ENCODE measurements around the gene PRKCA.
"Not testable (repeated sequence)": the region's sequence is repeated elsewhere in the genome, so short reads cannot be mapped to it uniquely, and the experiment has no call there.

The PRKCA gene

DNA sequence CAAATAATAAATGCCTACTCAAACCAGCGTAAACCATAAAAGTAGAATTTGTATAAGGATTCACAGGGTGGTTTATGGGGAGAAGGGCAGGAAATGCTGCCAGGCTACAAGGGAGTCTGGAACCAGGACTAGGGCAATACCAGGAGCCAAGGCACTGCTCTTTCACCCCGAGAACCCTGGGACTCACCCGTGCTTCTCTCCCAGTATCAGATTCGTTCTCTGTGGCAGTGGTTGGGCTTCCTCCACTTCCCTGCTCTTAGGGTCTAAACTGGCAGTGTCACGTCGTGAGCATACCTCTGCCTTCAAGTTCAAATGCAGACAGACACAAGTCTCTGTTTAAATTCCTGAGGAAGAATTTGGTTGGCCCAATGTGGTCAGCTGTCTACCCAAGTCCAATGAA is 49.3 kb downstream of the PRKCA start:
- no peak for DNase-seq (ENCODE audit: low spot score)

GRCh38 chr17:66353937-66354401 is 51.6 kb downstream of the PRKCA start:
- no peak for DNase-seq (ENCODE audit: low spot score)

DNA sequence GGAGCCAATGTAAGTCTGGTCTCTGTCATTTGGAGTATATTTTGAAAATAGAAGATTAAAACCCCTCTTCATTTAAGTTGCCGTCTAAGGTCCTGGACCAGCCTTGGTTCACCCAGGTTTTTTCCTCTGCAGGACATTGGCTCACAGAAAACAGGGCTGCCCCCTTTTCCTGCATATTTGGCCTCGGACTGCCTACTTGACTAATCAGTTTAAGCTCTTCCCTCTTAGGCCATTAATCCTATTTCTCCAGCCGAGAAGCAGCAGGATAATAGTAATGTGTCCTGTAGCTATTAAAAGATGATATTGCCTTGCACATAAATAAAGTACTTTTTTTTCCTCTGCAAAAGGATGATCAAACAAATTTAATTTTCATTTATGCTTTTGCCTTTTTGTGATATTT is 52.1 kb downstream of the PRKCA start:
- DNase-seq (ENCODE audit: low spot score), result no peak

DNA sequence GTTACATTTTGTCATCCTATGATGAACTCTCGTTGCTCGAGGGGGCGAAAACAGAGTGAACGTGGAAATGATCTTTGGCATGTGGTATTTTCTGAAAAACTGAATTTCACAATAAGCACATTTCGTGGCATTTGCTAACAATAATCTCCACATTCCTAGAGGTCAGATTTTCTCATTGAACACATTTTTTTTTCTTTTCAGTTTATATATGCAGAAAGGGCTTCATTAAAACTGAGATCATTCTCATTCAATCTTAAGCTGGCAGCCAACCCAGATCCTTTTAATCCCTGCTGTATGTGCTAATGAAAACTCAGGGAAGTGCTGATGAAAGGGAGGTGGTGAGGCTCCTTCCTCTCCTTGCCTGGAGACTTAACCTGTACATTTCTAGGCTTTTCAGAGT is 52.6 kb downstream of the PRKCA start:
- DNase-seq (ENCODE audit: low spot score), result peak; percentile 62

- no peak for DNase-seq (ENCODE audit: low spot score)
These were observed 53.1 kb downstream of the PRKCA start for GRCh38 chr17:66355510-66355909.

DNA sequence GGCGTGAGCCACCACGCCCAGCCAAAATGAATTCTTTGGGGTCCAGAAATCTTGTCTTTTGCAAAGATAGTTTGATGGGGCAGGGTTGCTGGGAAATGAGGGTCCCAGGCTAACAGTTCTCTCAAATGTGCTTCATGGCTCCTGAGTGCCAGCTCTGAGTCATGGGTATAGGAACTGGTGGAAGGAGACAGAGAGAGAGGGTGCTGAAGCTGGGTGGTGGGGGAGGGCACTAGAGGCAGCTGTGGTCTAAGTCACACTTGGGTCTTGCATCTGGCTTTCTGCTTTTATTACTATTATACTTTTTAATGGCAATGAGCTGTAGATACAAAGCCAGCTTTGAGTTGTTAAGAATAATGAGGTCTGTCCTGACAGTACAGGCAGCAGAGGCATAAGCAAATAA is 54.6 kb downstream of the PRKCA start:
- no peak for DNase-seq (ENCODE audit: low spot score)

- DNase-seq (ENCODE audit: low spot score), result no peak
These were observed 56.9 kb downstream of the PRKCA start for GRCh38 chr17:66359351-66359750.

DNA sequence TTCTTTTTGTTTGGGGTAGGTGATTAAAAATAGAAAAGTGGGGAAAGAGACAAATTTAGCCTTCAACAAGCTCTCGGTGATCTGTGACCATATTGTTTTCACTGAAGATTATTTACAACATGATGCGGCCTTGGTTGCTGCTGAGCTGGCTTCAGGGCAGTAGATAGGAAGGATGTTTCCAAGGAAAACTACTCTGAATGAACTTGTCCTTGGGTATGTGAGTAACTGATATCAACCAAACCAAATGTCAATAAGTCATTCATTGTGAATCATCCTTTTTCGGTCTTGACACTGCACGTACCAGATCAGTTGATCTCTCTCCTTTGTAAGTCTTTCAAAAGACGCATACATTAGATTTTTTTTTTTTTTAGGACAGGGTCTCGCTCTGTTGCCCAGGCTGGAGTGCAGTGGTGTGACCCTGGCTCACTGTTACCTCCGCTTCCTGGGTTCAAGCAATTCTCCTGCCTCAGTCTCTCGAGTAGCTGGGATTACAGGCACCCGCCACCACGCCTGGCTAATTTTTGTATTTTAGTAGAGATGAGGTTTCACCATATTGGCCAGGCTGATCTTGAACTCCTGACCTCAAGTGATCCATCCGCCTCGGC is 58.6 kb downstream of the PRKCA start:
- not testable (repeated sequence) for DNase-seq (ENCODE audit: low spot score)

GRCh38 chr17:66364508-66364907 is 62.1 kb downstream of the PRKCA start:
- DNase-seq (ENCODE audit: low spot score), result no peak

GRCh38 chr17:66364990-66365490 is 62.6 kb downstream of the PRKCA start:
- no peak for DNase-seq (ENCODE audit: low spot score)

DNA sequence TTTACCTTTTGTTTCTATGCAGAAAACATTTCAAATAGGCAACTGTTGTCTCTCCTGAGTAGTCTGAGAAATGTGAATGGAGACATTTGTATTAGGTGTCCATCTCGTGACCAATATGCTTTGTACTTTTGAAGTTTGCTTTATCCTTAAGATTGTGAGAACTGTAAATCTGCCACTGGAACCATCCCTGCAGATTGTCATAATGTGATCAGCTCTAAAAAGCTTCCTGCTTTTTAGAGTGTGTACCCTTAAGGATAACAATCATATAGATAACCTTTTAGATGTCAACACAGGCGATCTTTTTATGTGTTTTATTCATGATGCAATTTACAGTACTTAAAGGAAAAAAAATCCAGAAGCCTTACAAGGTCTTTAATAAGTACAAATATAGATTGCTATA is 63.5 kb downstream of the PRKCA start:
- DNase-seq (ENCODE audit: low spot score), result no peak

GRCh38 chr17:66367107-66367506 is 64.7 kb downstream of the PRKCA start:
- DNase-seq (ENCODE audit: low spot score), result no peak

GRCh38 chr17:66369830-66370229 is 67.4 kb downstream of the PRKCA start:
- DNase-seq (ENCODE audit: low spot score), result no peak

GRCh38 chr17:66371561-66371960 is 69.1 kb downstream of the PRKCA start:
- no peak for DNase-seq (ENCODE audit: low spot score)

DNA sequence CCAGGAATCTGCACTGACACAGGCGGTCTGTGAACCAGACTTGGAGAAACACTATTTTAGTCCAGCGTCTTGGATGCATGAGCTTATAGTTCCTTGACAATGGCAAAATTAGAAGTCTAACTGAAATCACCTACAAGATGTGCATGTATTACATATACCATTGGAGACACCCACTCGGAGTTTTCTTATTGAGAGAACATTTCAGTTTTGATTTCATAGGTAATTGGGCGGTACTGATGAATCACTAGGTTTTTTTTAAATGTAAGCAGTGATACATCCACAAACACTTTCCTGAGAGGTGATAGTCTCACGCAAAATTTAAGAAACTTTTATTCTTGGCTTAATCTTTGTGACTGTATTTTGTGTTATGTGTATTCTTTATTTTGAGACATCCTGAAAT is 69.8 kb downstream of the PRKCA start:
- no peak for DNase-seq (ENCODE audit: low spot score)

DNA sequence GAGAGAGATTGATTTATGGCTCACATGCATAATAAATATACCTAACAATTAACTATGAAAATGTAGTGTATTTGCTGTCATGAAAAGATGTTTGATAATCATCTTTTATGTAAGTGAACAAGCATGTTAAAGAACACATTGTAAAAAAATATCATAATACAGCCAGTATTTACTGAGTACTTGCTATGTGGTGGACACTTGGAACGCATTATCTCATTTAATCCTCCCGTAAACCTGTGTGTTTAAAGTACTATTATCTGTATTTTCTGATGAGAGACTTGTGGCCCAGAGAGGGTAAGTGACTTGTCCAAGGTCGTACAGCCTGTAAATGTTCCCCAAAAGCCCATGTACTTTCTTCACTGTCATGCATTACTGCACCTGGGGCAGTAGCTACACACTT is 70.7 kb downstream of the PRKCA start:
- DNase-seq (ENCODE audit: low spot score), result no peak

DNA sequence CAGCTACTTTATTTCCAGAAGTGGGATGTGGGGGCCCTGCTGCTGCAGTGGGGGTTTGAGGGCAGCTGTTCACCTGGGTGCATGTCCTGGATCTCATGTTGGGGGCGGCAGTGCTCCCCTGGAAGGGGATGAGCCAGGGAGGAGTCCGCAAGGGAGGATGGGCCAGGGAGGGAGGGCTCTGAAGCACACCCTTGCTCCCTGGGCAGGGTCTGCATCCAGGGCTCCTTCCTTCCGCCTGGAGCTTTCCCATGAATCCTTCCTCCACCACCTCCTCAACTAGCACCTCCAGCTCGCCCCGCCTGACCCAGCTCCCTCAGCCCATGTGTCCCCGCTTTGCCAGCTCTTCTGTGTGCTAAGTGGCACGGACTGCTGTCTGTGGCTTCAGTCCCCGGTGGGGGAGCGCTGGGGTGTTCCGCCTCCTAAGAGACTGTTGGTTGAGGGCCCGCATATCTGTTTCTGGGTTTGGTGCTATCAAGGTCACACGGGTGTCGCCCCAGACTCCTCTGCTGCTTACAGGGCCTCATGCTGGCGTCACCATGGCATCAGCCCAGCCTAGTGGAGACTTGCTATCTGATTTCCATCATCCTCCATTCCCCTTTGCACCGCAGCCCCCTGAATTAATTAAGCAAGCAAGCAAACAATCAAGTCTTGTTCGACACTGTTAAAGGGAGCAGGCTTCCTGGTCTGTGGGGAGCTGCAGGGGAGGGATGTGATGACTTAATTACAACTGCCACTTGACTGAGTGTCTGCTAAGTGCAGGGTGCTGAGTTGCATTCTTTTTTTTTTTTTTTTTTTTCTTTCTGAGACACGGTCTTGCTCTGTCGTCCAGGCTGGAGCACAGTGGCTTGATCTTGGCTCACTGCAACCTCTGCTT is 71.8 kb downstream of the PRKCA start:
- DNase-seq (ENCODE audit: low spot score), result no peak

- DNase-seq (ENCODE audit: low spot score), result no peak
These were observed 72.7 kb downstream of the PRKCA start for GRCh38 chr17:66375121-66375520.

DNA sequence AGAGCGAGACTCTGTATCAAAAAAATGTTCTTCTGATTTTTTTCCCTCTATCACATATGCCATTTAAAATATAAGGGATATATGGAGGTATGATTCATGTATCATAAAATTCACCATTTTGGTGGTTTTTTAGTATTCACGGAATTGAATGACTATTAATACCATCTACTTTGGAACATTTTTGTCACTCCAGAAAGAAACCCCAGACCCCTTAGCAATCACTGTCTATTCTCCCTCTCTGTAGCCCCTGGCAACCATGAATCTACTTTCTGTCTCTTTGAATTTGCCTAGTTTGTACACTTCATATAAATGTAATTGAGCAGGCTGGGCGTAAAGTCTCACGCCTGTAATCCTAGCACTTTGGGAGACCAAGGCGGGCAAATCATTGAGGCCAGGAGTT is 75.9 kb downstream of the PRKCA start:
- DNase-seq (ENCODE audit: low spot score), result no peak

GRCh38 chr17:66379544-66379943 is 77.1 kb downstream of the PRKCA start:
- DNase-seq (ENCODE audit: low spot score), result no peak

GRCh38 chr17:66379996-66380395 is 77.6 kb downstream of the PRKCA start:
- DNase-seq (ENCODE audit: low spot score), result no peak

DNA sequence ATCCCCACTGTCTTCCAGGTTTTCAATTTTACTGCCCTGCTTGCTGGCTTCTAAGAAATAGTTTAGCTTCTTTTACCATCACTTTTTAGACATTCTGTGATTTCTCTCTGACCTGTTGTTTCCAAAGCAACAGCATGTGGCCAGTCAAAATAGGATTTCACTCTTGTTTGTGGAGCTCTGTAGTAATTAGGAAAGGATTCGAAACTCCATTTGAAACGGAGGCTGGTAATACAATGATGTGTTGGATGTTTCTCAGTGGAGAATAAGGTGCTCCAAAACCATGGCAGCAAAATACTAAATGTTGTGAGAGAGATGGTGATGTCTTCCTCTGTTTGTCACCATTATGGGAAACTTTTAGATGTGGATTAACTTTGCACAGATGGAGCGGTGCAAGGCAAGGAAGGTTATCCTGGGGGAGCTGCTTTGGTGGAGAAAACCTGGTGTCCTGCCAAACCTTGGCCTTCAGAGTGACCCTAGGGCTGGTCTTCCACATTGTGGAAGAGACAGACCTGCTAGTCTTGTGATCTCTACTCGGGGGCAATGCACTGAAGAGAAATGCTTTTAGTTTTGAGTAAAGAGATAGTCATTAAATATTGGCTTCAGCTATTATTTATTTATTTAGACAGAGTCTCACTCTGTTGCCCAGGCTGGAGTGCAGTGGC is 79.4 kb downstream of the PRKCA start:
- DNase-seq (ENCODE audit: low spot score), result no peak

DNA sequence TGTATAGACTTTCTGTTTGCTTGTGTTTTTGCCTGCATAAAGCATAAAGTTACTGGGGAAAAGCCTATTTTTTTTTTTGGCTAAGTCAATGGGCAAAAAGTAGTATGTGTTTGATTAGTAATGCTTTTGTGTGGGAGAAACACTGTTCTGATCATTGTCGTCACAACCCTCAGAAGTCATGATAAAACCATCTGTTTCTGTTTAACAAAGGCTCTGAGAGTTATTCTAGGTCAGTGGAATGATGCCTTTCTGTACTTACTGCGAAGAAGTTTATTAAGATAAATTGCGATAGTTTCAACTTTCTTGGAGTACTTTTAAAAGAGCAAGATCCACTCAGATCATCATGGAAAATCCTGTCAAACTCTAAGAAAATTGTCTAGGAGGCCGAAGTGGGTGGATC is 80.9 kb downstream of the PRKCA start:
- peak; percentile 83 for DNase-seq (ENCODE audit: low spot score)
